H1 (cell line): ENCODE measurements around the gene AGBL4. TPM values are rescaled to one million over a fixed set of nuclear protein-coding genes. Genes with fewer than 3 reads are reported as not detected.

Experiments
- E2F6 ChIP-seq: IDR thresholded peaks from 2 replicates; pipeline ENCODE4 v1.6.1; 2012; ENCODE audit warnings: inconsistent platforms
- HDAC6 ChIP-seq: IDR thresholded peaks from one replicate; pipeline ENCODE4 v1.7.1; 2012; ENCODE audit warnings: low read depth, mild to moderate bottlenecking, inconsistent platforms, low read length, moderate library complexity
- polyA plus RNA-seq, 7 experiments: library from polyadenylated mRNA; depleted of rRNA in 3 of 7; stranded (reverse) in 5 of 7; unstranded in 2 of 7; fragments of >200 nt in 5 of 7; fragments of 200-250 nt in 2 of 7; gene quantifications; 1 replicate in 5 of 7; 2 replicates in 1 of 7; 4 replicates in 1 of 7; pipeline versions ENCODE4 v1.2.1 to v1.2.3, GENCODE V29; 2011 to 2013; ENCODE audit warnings: missing spikeins in 2 of 7, mixed read lengths in 2 of 7
- total RNA-seq: library from RNA; stranded (reverse); fragmentation: NEBNext Ultra II Directional; extraction: Animal tissue kit (Norgen Biotek cat#: 25700); gene quantifications from 2 replicates; pipeline ENCODE4 v1.2.1, GENCODE V29; 2021

AGBL4 gene
- total and polyA plus RNA-seq, 2 of the 8 experiments (the other 6 are each of a cell fraction or from before 2014, with no cell fraction given) = 0.41 to 0.45 TPM

GRCh38 chr1:48794816-48795215 lies 1228.9 kb downstream of the AGBL4 start (continued):
- no peak for TF ChIP-seq E2F6
- no peak for TF ChIP-seq HDAC6
